GM18511 (cell line): ENCODE measurements around the gene DNAH10.

ENCODE experiments used
- ATAC-seq: cut with Tn5 transposase; IDR thresholded peaks from one replicate; pipeline ENCODE4 v1.9.1; 2021; ENCODE audit warnings: mild to moderate bottlenecking, moderate library complexity; ENCODE audit not compliant: unreplicated experiment

DNAH10 gene

DNA sequence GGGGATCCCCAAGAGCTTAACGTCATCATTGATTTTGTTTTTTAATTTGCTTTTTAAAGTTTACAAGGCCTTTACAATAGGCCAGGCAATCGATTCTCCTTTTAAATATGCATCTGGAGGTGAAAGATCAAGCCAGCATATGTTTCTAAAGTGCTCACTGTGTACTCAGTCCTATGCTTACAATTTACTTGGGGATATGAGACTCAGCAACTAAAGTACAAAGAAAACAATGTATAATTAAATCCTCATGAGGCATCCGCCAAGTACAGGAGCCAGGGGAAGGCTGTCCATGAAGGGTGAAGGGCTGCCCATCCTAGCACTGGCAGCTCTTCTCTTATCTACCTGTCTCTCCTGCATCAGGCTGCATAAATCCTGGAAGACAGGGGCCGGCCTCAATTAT lies 198.8 kb downstream of the DNAH10 start:
- ATAC-seq = no peak

DNA sequence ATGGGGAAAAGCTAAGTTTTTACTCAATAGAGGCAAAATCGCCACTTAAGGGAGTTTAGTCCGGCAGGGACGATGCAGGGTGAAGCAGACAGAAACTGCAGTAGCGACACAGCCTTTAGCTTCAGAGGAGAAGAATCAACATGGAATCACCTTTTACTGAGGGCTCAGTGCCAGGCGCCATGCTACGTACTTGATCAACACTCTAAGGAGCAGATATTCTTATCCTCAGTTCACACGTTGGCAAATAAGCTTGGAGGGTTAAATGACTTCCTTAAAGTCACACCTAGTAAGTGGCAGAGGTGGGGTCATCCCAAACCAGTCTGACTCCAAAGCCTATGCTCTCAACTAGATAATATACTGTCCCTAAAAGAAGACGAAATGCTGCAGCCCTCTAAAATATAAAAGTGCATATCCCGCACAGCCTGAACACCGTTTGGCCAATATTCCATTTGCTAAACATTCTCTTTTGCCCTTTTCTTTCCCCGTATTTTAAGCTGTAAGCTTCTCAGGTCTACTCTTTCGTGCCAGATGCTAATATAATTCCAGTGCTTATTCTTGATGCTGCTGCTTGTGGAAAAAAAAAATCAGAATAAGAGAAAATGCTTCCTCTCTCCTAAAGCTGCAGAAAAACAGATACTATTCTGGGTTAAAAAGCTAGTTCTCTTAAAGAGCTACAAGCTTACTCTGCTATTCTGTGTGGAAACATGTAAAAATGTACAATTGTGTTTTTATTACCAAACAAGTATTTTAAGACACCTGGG lies 199.7 kb downstream of the DNAH10 start:
- ATAC-seq = no peak

DNA sequence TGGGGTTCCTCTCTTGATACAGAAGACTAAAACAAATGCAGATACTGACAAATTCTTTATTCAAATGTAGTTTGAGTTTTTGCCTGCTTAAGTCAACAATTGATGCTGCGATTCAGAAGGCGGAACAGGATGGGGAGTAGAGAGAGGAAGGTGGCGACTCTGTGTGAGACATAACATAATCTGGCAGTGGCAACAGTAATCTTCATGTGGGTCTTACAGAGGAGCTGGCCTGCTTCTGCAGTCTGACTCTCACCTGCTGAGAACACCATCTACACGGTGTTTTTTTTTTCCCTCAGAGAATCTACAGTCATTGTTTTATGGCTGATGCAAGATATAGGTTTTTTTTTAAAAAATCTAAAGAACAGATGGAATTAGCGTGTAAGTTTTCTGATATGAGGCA lies 200.4 kb downstream of the DNAH10 start:
- ATAC-seq = no peak

DNA sequence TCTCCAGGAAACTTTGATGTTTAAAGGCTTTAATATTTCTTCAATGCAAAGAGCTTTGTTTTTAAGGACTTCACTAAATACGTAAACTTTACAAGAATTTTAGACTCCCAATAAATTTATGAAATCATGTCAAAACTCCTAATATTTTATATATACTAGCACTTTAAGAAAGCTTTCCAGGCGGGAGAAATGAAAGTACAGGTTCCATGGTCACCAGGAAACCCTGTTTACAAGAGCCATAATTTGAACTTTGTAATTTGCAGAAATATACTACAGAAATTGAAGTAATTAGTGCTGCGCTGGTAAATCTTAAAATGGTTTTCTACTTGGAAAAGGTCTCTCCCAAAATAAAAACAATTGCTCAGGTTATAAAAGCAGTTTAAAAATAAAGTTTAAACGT lies 201.7 kb downstream of the DNAH10 start:
- ATAC-seq = no peak

DNA sequence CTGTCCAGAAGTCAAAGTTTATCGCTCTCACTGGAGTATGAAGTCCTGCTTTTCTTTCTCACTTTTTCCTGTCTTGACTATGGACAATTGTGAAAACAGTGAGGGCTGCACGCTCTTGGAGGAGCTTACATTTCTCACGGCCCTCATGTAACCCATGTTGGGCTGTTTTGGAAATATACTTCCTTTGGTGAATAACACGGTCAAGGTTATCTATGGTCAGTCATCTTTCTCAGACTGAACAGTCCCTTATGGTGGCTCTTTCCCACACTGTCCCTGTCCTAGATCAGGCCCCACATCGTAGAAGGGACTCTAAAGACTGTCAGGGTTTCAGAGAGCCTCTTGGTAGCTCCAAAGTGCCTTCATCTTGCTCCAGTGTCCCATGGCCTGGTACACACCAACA lies 203.3 kb downstream of the DNAH10 start:
- no peak for ATAC-seq

DNA sequence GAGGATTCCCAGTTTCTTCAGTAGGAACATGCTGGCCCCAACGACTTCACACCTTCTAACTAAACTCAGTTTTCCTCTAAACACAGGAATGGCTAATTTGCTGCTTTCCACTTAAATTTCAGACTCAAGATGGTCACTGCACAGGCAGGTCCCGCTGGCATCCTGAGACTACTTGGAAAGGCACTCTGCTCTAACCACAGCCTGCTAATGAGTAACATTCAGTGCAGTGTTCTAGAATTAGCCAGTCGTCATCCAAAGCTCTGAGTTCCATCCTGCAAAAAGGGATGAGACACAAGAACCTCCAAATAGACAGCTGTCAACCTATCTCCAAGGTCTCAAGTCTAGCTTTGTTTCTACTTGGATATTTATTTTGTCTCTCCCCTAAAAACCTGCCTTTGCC lies 204.5 kb downstream of the DNAH10 start:
- no peak for ATAC-seq

DNA sequence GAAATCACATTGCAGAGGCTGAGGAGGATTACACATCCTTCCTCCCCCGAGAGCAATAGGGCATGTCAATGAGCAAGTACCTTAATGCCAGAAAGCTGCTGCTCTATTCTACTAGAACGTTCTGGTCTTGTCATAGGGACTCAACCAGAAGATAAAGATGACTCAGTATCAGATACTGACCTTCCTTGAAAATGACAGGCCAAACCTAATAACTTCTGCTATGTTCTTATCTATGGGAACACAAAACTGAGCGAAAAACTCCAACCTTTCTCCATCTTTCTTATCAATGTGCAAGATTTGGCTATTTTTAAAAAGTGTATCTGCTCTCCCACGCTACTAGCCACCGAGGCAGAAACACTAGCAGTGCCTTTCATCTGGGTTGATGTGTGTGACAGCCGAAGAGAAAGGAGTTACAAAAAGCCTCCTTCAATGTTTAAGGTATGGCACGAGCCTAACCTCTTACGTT lies 205.1 kb downstream of the DNAH10 start:
- ATAC-seq = no peak

DNA sequence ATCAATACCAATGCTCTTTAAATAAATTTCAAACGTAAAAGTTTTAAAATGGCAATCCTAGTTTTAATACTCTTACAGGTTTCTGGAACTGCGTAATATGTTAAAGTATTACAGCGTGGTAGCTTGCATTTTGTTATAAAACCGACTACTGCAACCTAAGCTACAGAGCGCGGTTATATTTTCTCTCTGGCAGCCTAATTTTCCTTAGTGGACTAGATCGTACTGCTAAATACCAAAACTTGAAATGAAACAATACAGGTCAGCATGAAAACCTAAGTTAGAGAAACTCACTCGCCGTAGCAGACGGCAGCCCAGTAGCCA lies 209.3 kb downstream of the DNAH10 start:
- no peak for ATAC-seq

DNA sequence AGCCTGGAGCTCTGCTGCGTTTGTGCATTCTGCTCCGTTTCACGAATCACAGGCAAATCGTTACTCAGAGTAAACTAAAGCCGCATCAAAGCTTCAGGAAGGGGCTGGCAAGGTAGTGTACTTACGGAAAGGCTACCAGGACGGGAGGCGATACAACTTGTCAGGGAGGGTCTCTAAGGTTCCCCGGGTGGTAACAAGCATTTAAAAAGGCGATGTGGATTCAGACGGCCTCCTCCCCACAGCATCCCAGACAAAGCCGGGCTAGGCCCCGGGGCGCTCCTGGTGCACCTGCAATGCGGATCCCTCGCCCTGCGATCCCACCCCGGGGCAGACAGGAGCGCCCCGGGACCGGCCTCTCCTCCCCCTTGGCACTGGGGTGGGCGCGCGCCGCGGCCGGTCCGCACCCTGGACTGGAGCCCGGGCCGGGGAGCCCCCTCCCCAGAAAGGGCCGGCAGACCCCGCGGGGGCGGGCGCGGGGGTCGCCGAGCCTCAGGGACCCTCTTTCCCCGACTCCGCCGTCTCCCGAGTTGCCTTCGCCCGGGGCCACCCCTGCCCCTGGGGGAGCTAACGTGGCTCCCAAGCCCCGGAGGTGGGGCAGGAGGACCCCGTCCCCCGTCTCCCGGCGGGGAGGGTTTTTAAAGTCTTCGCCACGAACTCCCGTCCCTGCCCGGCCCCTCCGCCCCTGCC lies 209.8 kb downstream of the DNAH10 start:
- no peak for ATAC-seq

DNA sequence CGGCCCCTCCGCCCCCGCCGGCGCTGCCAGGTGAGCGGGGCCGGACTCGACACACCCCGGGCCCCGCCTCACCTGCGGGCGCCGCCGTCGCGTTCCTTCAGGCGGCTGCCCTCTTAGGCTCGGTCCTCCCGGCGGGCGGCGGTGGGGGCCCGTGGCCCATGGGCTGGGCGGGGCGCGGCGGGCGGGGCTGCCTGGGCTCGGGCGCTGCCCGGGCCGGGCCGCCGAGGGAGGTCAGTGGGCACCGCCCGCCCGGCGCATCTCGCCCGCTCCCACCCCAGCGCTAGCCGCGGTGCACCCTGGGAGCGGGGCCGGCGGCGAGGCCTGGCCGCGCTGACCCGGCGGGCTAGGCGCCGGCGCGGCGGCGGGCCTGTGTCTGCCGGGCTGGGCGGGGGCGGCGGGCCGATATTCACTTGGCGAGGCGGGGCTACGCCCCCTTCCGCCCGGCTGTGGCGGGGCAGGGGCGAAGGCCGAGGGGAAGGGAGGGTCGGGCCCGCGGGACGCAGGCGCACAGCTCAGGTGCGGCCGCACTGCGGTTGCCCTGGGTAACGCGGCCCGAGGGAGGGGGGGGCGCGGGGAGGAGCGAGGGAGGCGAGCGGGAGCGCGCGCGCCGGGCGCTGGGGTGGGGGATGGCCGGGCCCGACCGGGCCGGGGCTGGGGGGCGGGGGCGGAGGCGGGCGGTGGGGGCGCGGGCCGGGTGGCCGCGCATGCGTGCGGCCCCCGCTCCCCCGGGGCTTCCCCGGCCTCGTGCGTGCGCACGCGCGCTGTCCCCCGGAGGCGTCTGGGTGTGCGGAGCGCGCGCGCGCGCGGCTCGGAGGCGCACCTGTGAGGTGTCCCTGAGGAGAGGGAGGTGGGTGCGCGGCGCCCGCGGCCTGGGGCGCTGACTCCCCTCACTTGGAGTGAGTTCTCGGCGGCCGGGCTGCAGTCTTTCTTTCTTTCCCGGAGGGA lies 210.6 kb downstream of the DNAH10 start, which contains the start of the genes CCDC92 and ZNF664:
CCDC92 (minus strand) TSS at position 375 of the 945 bp plus-strand sequence. CDS start 28,526 bp downstream, outside the sequence.
ZNF664 (plus strand) TSS at position 759 of the 945 bp plus-strand sequence. CDS start 38,930 bp downstream, outside the sequence.
- peak; percentile 81 for ATAC-seq

DNA sequence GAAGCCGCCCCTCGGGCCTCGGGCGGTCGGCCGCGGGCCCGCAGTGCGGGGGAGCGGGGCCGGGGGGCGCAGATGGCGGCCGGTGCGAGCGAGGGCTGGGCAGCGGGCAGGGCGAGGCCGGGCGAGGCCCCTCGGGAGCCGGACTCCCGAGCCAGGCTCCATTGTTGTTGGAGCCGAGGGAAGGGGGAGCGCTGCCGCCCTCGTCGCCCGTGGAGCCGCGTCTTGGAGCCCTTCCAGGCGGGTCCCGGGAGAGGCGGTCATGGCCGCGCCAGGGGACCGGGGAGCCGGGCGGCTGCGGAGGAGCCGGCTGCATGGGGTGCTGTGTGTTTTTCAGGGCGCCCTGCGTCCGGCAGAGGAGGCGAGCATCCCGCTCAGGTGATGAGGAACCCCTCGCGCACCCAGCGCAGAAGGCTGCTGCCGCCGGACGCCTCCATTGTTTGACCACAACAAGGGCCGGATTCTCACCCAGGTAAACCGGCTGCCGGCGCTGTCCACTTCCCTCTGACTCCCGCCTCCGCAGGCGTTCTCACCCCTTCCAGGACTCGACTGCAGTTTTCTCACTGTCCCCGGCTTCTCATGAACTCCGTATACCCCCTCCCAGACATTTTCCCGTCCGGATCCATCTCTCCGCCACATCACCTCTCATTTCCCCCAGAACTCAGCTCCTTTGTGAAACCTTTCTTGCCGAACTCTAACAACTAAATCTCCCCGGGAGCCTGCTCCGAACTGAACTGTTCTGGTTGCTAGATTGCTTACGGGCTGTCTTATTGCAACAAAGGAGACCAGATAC lies 211.6 kb downstream of the DNAH10 start:
- ATAC-seq = peak; percentile 14

DNA sequence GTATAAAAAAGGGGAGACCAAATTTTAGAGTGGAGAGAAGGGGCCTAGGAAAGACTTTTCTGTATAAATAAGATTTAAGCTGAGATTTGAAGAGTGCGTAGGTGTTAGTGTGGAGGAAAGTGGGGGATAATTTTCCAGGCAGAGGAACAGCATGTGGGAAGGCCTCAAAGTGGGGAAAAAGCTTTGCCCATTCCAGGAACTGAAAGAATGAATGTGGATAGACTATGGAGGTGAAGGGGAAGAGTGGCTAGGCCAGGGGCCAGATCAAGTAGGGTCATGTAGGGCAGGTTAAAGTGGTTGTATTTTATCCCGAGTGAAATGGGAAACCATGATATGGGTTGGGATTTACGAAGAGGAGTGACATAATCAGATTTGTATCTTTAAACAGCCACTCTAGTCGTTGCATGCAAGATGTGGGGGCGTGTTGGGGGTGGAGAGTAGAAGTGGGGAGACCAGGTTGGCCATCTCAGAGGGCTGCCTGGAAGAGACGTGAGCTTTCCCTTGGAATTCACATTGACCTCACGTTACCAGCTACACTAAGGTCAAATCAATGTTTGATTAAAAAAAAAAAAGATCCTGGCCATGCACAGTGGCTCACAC lies 214.2 kb downstream of the DNAH10 start:
- ATAC-seq = no peak

DNA sequence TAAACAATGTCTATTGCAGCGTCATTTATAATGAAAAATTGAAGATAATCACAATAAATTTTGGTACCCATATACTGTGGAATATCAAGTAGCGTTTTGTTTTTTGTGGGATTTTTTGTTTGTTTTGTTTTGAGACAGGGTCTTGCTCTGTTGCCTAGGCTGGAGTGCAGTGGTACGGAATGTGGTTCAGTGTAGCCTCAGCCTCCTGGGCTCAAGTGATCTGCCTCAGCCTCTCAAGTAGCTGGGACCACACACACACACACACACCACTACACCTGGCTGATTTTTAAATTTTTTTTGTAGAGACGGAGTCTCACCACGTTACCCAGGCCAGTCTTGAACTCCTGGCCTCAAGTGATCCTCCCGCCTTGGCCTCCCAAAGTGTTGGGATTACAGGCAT lies 217.5 kb downstream of the DNAH10 start:
- no peak for ATAC-seq

DNA sequence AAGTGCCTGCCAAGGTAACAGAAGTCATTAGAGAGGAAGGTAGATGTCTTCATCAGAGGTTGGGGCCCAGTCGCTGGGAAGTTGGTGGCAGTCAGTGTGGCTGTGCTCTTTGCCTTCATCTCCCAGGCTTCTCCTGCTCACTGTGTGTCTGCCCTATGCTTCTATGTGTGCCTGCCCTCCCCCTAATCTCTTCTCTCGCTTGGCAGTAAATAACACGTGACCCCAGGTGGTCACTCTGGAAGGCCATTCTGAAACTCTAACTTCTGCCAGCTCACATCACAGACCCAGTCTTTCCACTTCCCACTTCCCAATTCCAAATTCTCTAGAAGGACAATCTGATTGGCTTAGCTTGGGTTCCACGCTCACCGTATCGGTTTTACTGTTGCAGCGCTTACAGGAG lies 220.2 kb downstream of the DNAH10 start:
- no peak for ATAC-seq

DNA sequence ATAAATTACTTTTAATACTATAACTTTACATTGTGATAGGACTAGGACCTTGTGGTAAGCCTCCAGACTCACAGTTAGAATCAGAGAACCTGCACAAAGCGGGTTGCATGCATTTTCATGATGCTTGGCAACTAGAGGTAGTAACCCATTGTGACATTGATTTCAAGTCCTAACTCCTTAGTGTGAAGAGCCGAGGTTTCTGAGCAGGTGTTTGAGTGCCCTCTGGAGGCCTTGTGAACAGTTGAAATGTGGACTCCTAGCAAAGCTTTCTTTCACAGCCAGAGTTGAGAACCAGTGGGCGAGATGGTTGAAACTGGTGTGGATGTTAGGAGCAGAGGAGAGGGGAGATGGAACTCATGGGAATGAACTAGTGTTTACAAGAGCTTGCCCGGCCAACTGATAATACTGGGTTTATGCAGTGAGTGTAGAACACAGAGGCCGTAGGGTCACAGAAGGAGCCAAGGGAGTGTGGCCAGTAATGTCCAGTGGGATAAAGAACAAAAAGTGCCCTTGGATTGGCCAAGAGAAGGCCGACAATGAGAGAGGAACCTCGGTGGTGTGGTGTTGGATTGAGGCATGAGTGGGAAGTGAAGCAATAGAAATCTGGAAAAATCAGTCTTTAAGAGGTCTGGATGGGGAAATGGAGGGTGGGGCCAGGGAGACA lies 221.9 kb downstream of the DNAH10 start:
- peak; percentile 51 for ATAC-seq

DNA sequence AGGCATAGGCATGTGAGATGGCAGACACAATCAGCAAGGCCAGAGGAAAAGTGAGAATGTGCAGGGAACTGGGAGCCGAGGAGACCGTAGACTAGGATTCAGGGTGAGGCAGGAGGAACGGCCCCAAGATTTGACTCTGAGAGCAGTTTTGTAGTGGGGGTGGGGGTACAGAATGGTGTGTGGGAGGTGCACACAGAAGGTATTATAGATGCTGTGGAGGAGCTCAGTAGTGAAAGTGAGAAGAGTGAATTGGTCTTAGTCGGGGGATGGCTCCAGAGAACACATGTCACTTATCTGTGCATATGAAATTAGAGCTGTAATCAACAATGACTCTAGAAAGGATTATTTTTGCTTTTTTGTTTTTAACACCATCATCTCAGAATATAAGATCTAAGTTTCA lies 222.8 kb downstream of the DNAH10 start:
- ATAC-seq = no peak
